SK-N-SH treated with all-trans-retinoic acid at 6 μM for 48 hours (cell line): ENCODE measurements around the gene PECR.

Experiments used
- ATAC-seq: fragments of 200-7000 bp; cut with Tn5 transposase; 3 replicates; pipeline ENCODE4 v1.9.1; 2020; ENCODE audit warnings: mild to moderate bottlenecking, moderate library complexity
- ARNTL ChIP-seq: fragments of 450-650 bp; formaldehyde crosslinking; IDR thresholded peaks from 2 replicates; pipeline ENCODE4 v1.5.0; 2020; ENCODE audit warnings: low read depth, mild to moderate bottlenecking, moderate library complexity, borderline replicate concordance
- BACH2 ChIP-seq: fragments of 250-450 bp; sonication (Bioruptor Pico); IDR thresholded peaks from 2 replicates; pipeline ENCODE4 v1.9.0; 2021; ENCODE audit warnings: mild to moderate bottlenecking, borderline replicate concordance
- CSRNP3 ChIP-seq: fragments of 250-450 bp; sonication (Bioruptor Pico); IDR thresholded peaks from 2 replicates; pipeline ENCODE4 v1.5.1; 2021; ENCODE audit warnings: mild to moderate bottlenecking, moderate library complexity
- ESRRG ChIP-seq: fragments of 250-450 bp; sonication (Bioruptor Pico); IDR thresholded peaks from 2 replicates; pipeline ENCODE4 v1.6.1; 2021; ENCODE audit warnings: mild to moderate bottlenecking
- GLIS3 ChIP-seq: fragments of 250-450 bp; sonication (Bioruptor Pico); IDR thresholded peaks from 2 replicates; pipeline ENCODE4 v1.5.0; 2020; ENCODE audit warnings: mild to moderate bottlenecking, moderate library complexity
- ISL1 ChIP-seq: fragments of 250-450 bp; sonication (Bioruptor Pico); IDR thresholded peaks from 2 replicates; pipeline ENCODE4 v2.1.2; 2022; ENCODE audit warnings: mild to moderate bottlenecking, moderate library complexity
- OSR1 ChIP-seq: fragments of 250-450 bp; sonication (Bioruptor Pico); IDR thresholded peaks from 2 replicates; pipeline ENCODE4 v1.8.0; 2022; ENCODE audit warnings: moderate library complexity, mild to moderate bottlenecking, inconsistent platforms
- PATZ1 ChIP-seq: fragments of 250-450 bp; sonication (Bioruptor Pico); IDR thresholded peaks from 2 replicates; pipeline ENCODE4 v1.8.0; 2020; ENCODE audit warnings: mild to moderate bottlenecking, moderate library complexity, borderline replicate concordance
- PPARA ChIP-seq: fragments of 250-450 bp; sonication (Bioruptor Pico); IDR thresholded peaks from 2 replicates; pipeline ENCODE4 v1.5.0; 2020; ENCODE audit warnings: mild to moderate bottlenecking, borderline replicate concordance
- RARB ChIP-seq: fragments of 250-450 bp; sonication (Bioruptor Pico); IDR thresholded peaks from 2 replicates; pipeline ENCODE4 v1.8.0; 2021; ENCODE audit warnings: mild to moderate bottlenecking, moderate library complexity
- SNAI2 ChIP-seq: fragments of 250-450 bp; sonication (Bioruptor Pico); IDR thresholded peaks from 2 replicates; pipeline ENCODE4 v1.5.0; 2020; ENCODE audit warnings: mild to moderate bottlenecking, moderate library complexity
- TCF4 ChIP-seq: fragments of 250-450 bp; sonication (Bioruptor Pico); IDR thresholded peaks from 2 replicates; pipeline ENCODE4 v1.8.0; 2021; ENCODE audit warnings: mild to moderate bottlenecking, moderate library complexity, borderline replicate concordance
- TOX ChIP-seq: fragments of 250-450 bp; sonication (Bioruptor Pico); IDR thresholded peaks from 2 replicates; pipeline ENCODE4 v1.8.0; 2021; ENCODE audit warnings: mild to moderate bottlenecking, moderate library complexity, borderline replicate concordance
- TSHZ2 ChIP-seq: fragments of 250-450 bp; sonication (Bioruptor Pico); IDR thresholded peaks from 2 replicates; pipeline ENCODE4 v1.5.0; 2020; ENCODE audit warnings: mild to moderate bottlenecking, moderate library complexity
- ZC3H10 ChIP-seq: fragments of 250-450 bp; sonication (Bioruptor Pico); IDR thresholded peaks from 2 replicates; pipeline ENCODE4 v1.5.1; 2021; ENCODE audit warnings: mild to moderate bottlenecking, moderate library complexity
- ZFP3 ChIP-seq: fragments of 250-450 bp; sonication (Bioruptor Pico); IDR thresholded peaks from 2 replicates; pipeline ENCODE4 v1.5.0; 2020; ENCODE audit warnings: mild to moderate bottlenecking, moderate library complexity
- ZFP30 ChIP-seq: fragments of 450-650 bp; formaldehyde crosslinking; IDR thresholded peaks from 2 replicates; pipeline ENCODE4 v1.5.0; 2022; ENCODE audit warnings: mild to moderate bottlenecking, moderate library complexity
- ZNF565 ChIP-seq: fragments of 450-650 bp; formaldehyde crosslinking; conservative IDR thresholded peaks from 2 replicates; pipeline ENCODE4 v1.5.0; 2020; ENCODE audit warnings: low read depth, mild to moderate bottlenecking, moderate library complexity
- ZNF70 ChIP-seq: fragments of 450-650 bp; formaldehyde crosslinking; IDR thresholded peaks from 2 replicates; pipeline ENCODE4 v1.5.0; 2020; ENCODE audit warnings: mild to moderate bottlenecking, moderate library complexity
- ZNF8 ChIP-seq: fragments of 450-650 bp; formaldehyde crosslinking; IDR thresholded peaks from 2 replicates; pipeline ENCODE4 v1.5.0; 2020; ENCODE audit warnings: mild to moderate bottlenecking, moderate library complexity
- TF ChIP-seq, protein P1 (sequence below): fragments of 250-450 bp; sonication (Bioruptor Pico); IDR thresholded peaks from 2 replicates; pipeline ENCODE4 v1.8.0; 2021; ENCODE audit warnings: low read depth, mild to moderate bottlenecking, moderate library complexity, borderline replicate concordance

The PECR gene

DNA sequence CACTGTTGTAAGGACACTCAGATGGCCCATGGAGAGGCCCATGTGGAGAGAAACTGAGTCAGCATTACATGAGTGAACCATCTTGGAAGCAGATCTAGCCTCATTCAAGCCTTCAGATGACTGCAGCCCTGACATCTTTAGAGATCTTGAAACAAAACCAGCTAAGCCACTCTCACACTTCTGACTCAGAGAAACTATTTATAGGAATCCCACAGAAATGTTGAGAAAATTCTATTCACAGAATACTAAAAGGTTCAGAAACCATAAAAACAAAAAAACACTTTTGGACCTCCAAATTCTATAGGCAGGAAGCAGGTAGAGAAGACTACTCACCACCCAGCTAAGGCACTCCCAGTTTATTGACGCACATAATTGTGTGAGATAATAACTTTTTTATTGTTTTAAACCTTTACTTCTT lies 8.8 kb upstream of the PECR start (continued):
- TF ChIP-seq PATZ1 (CRISPR knock-in tag) (no peak), ZFP3 (CRISPR knock-in tag) (no peak), ISL1 (CRISPR knock-in tag) (no peak), CSRNP3 (no peak), ESRRG (CRISPR knock-in tag) (no peak), TCF4 (CRISPR knock-in tag) (no peak)

- TF ChIP-seq PATZ1 (CRISPR knock-in tag) (no peak), ESRRG (CRISPR knock-in tag) (no peak), OSR1 (CRISPR knock-in tag) (no peak), PPARA (CRISPR knock-in tag) (no peak), BACH2 (CRISPR knock-in tag) (no peak), ARNTL (CRISPR knock-in tag) (no peak), GLIS3 (CRISPR knock-in tag) (no peak), ZFP30 (CRISPR knock-in tag) (no peak), ZNF565 (CRISPR knock-in tag) (no peak), SNAI2 (CRISPR knock-in tag) (no peak), RARB (CRISPR knock-in tag) (no peak), ZNF70 (CRISPR knock-in tag) (no peak), ISL1 (CRISPR knock-in tag) (no peak), TSHZ2 (CRISPR knock-in tag) (no peak), TCF4 (CRISPR knock-in tag) (no peak), ZNF8 (CRISPR knock-in tag) (no peak), ZC3H10 (CRISPR knock-in tag) (no peak), TOX (CRISPR knock-in tag) (no peak), CSRNP3 (no peak)
- TF ChIP-seq, protein P1, sequence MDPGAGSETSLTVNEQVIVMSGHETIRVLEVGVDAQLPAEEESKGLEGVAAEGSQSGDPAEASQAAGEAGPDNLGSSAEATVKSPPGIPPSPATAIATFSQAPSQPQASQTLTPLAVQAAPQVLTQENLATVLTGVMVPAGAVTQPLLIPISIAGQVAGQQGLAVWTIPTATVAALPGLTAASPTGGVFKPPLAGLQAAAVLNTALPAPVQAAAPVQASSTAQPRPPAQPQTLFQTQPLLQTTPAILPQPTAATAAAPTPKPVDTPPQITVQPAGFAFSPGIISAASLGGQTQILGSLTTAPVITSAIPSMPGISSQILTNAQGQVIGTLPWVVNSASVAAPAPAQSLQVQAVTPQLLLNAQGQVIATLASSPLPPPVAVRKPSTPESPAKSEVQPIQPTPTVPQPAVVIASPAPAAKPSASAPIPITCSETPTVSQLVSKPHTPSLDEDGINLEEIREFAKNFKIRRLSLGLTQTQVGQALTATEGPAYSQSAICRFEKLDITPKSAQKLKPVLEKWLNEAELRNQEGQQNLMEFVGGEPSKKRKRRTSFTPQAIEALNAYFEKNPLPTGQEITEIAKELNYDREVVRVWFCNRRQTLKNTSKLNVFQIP (CRISPR knock-in tag), result no peak
- no peak for ATAC-seq
These were observed 4.7 kb upstream of the PECR start for GRCh38 chr2:216086207-216086893.
